ENCODE results near the gene RIPOR2.

DNA sequence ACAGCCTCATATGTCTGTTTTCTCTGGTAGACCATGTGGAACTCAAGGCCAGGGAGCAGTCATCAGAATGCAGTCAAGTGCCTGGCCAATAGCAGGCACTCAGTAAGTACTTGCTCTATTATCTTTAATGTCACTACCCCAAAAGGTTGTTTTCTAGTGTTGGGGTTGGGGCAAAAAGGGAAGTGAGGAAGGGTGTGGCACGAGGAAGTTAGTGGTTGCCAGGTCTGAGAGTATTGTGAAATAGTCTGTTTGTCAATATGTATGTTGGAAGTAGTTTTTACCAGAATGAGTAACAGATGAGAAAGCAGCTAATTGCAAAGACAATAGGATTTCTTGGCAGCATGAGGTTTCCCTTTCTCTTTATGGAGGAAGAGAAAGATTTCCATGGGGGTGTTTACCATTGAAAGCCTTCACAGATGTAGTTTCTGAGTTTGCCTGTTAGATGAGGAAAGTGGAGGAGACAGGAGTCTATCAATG, 77.5 kb downstream of the RIPOR2 start:
- TF ChIP-seq, protein P1, sequence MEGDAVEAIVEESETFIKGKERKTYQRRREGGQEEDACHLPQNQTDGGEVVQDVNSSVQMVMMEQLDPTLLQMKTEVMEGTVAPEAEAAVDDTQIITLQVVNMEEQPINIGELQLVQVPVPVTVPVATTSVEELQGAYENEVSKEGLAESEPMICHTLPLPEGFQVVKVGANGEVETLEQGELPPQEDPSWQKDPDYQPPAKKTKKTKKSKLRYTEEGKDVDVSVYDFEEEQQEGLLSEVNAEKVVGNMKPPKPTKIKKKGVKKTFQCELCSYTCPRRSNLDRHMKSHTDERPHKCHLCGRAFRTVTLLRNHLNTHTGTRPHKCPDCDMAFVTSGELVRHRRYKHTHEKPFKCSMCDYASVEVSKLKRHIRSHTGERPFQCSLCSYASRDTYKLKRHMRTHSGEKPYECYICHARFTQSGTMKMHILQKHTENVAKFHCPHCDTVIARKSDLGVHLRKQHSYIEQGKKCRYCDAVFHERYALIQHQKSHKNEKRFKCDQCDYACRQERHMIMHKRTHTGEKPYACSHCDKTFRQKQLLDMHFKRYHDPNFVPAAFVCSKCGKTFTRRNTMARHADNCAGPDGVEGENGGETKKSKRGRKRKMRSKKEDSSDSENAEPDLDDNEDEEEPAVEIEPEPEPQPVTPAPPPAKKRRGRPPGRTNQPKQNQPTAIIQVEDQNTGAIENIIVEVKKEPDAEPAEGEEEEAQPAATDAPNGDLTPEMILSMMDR (IDR thresholded peaks at IDR 0.05): no peak
- TF ChIP-seq EP300 (IDR thresholded peaks at IDR 0.05): peak in 1 of 4 donors; percentile 9
- TF ChIP-seq POLR2AphosphoS5 (IDR thresholded peaks at IDR 0.05): peak in 1 of 4 donors; percentile 34
- TF ChIP-seq POLR2A (IDR thresholded peaks at IDR 0.05): no peak
